T-cell (primary cell): ENCODE results near the gene FUNDC1. TPM values are rescaled to one million over a fixed set of nuclear protein-coding genes. Genes with fewer than 3 reads are reported as not detected.

Source experiments
- ATAC-seq, 4 experiments: fragments of 200-7000 bp in 3 of 4; fragments of 150-1000 bp in 1 of 4; cut with Tn5 transposase; replicated peaks in 1 of 4; 1 replicate in 3 of 4; 2 replicates in 1 of 4; pipeline ENCODE4 v1.10.0; 2021; ENCODE audit warnings: moderate library complexity in 3 of 4, mild to moderate bottlenecking in 2 of 4, moderate number of reproducible peaks in 1 of 4
- CTCF ChIA-PET, 2 donors: fragments of 300-600 bp; sonication (Branson Sonifier 250); formaldehyde crosslinking; loops; one replicate each; lab custom pipeline; 2022; ENCODE audit warnings: antibody characterized with exemption in 2 of 2; lab: Charles Lee
- POLR2A ChIA-PET, 2 donors: fragments of 300-600 bp; sonication (Branson Sonifier 250); formaldehyde crosslinking; loops; one replicate each; lab custom pipeline; 2022; ENCODE audit warnings: antibody characterized with exemption in 2 of 2; lab: Charles Lee
- DNase-seq, 35 experiments: peaks; one replicate each; pipeline versions ENCODE4 v3.0.0 to v3.0.0-alpha.2; 2013 to 2023
- H3K27ac ChIP-seq: one replicate; pipeline ENCODE4 v1.5.1; 2013; ENCODE audit warnings: low read length
- H3K27me3 ChIP-seq, 2 experiments: replicated peaks in 1 of 2; 1 replicate in 1 of 2; 2 replicates in 1 of 2; pipeline versions ENCODE4 v1.6.1 to v1.7.0; 2013; ENCODE audit warnings: low read length in 1 of 2, mixed read lengths in 1 of 2; ENCODE audit not compliant: control insufficient read depth in 2 of 2, insufficient read depth in 2 of 2; ENCODE audit errors: extremely low read depth in 1 of 2
- H3K36me3 ChIP-seq, 2 donors: 1 replicate in 1 of 2; 2 replicates in 1 of 2; pipeline versions ENCODE4 v1.6.1 to v1.7.0; 2013; ENCODE audit warnings: low read length in 1 of 2; ENCODE audit not compliant: control insufficient read depth in 2 of 2, insufficient read depth in 1 of 2; ENCODE audit errors: extremely low read depth in 1 of 2
- H3K4me1 ChIP-seq, 2 experiments: 1 replicate in 1 of 2; 2 replicates in 1 of 2; pipeline versions ENCODE4 v1.6.1 to v1.7.0; 2013; ENCODE audit warnings: low read length in 2 of 2, mixed read lengths in 1 of 2; ENCODE audit not compliant: insufficient read depth in 2 of 2, control insufficient read depth in 1 of 2; ENCODE audit errors: extremely low read depth in 1 of 2
- H3K4me3 ChIP-seq, 2 donors: 1 replicate in 1 of 2; 2 replicates in 1 of 2; pipeline versions ENCODE4 v1.5.1 to v1.7.0; 2013; ENCODE audit warnings: mild to moderate bottlenecking in 2 of 2, low read length in 1 of 2, moderate library complexity in 1 of 2; ENCODE audit not compliant: control insufficient read depth in 1 of 2; ENCODE audit errors: extremely low read depth in 1 of 2
- H3K9me3 ChIP-seq: 2 replicates; pipeline ENCODE4 v1.7.0; 2013
- H3K27ac Mint-ChIP-seq, 2 donors: one replicate each; pipeline ENCODE4 v1.8.0; 2020 to 2021; ENCODE audit warnings: mild to moderate bottlenecking in 2 of 2, mixed read lengths in 2 of 2
- H3K27me3 Mint-ChIP-seq, 2 donors: one replicate each; pipeline ENCODE4 v1.8.0; 2021 to 2022; ENCODE audit warnings: mixed read lengths in 2 of 2
- H3K36me3 Mint-ChIP-seq: one replicate; pipeline ENCODE4 v1.8.0; 2021; ENCODE audit warnings: mixed read lengths
- H3K4me1 Mint-ChIP-seq, 3 donors: one replicate each; pipeline ENCODE4 v1.8.0; 2020 to 2022; ENCODE audit warnings: mixed read lengths in 3 of 3, mild to moderate bottlenecking in 1 of 3
- H3K4me3 Mint-ChIP-seq, 3 donors: one replicate each; pipeline ENCODE4 v1.8.0; 2020 to 2022; ENCODE audit warnings: mild to moderate bottlenecking in 3 of 3, mixed read lengths in 3 of 3, moderate library complexity in 3 of 3
- H3K9me3 Mint-ChIP-seq, 3 donors: one replicate each; pipeline ENCODE4 v1.8.0; 2020 to 2022; ENCODE audit warnings: mixed read lengths in 3 of 3
- WGBS: methylation state at CpG from one replicate; pipeline ENCODE4 v1.1.5; 2013; ENCODE audit warnings: missing lambda C conversion rate; ENCODE audit not compliant: insufficient coverage; 5-methylcytosine and 5-hydroxymethylcytosine counted together
- total RNA-seq, 35 experiments: library from RNA in 6 of 35; stranded (reverse) in 6 of 35; fragments of 120-200 nt in 1 of 35; gene quantifications; one replicate each; pipeline versions ENCODE4 v1.2.1 to v1.2.4 and lab custom pipeline; 2013 to 2026

Gene FUNDC1
- total RNA-seq, 5 donors from 2014 or later (not counting 1 experiment from before 2014, with no cell fraction given) = 5.5 to 8.8 (median 7.1) TPM

DNA sequence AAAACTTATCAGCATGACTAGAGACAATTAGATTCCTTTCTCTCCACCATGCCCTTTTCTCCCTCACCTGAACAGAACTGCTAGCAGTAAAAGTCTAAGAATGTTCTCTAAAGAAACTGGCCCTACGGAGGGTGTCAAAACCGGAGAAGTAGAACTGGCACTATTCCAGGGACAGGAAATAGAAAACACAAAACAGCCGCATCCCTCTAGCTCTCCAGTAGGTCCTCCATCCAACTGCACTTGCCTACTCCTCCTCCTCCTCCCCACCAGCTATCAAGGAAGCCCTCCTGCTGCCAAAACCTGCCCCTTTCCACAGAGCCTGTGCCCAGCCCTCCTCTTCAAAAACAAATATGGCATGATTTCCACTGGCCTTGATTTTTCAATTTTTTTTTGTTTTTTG, 28.4 kb downstream of the FUNDC1 start:
- ATAC-seq (no peak), DNase-seq (no peak)
- H3K36me3 Mint-ChIP-seq = no peaks in the 10 kb centered on the region
- Histone ChIP-seq H3K27me3 (no peaks in the 10 kb centered on the region), H3K9me3 (no peaks in the 10 kb centered on the region), H3K27ac (no peak overlapping the region), H3K4me3 (no peak overlapping the region), H3K36me3 (no peaks in the 10 kb centered on the region), H3K4me1 (no peaks in the 10 kb centered on the region)
- 80% methylated on average over 1 of the region's 3 CpGs for WGBS
- H3K27me3 Mint-ChIP-seq = no peaks in the 10 kb centered on the region
- POLR2A ChIA-PET = no interaction called here
- CTCF ChIA-PET = no interaction called here
- H3K4me3 Mint-ChIP-seq = no peak overlapping the region
- H3K9me3 Mint-ChIP-seq = no peaks in the 10 kb centered on the region
- no peaks in the 10 kb centered on the region for H3K4me1 Mint-ChIP-seq
- H3K27ac Mint-ChIP-seq = no peak overlapping the region

DNA sequence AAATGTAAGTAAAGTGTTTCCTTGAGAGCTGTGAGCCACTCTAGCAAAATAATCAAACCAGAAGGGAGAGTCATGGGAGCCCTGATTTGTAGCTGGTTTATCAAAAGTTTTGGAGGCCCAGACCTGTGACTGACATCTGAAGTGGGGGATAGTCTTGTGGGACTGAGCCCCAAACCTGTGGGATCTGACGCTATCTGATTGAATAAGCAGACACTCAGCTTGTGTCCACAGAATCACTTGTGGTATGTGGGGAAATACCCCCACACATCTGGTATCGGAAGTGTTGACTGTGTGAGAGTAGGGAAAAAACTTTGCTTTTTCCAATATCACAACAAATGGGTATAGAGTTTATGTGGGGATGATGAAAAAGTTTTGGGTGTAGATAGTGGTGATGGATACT, 35.4 kb downstream of the FUNDC1 start:
- no peak overlapping the region for H3K4me3 ChIP-seq
- POLR2A ChIA-PET = interaction anchor here in 1 of 2 donors (0.6 kb wide), 1 partner anchor 92 kb away, joined by 3 read pairs; no protein-coding TSS in a partner anchor
- H3K4me1 Mint-ChIP-seq = no peaks in the 10 kb centered on the region
- DNase-seq = no peak
- no peaks in the 10 kb centered on the region for H3K9me3 Mint-ChIP-seq
- no peaks in the 10 kb centered on the region for H3K36me3 Mint-ChIP-seq
- no peaks in the 10 kb centered on the region for H3K4me1 ChIP-seq
- WGBS = no CpG with 5 or more reads among the region's 2 CpGs
- H3K27ac ChIP-seq = no peak overlapping the region
- peaks cover 0 to 3% of the 10 kb centered on the region in 2 donors for H3K27me3 Mint-ChIP-seq
- H3K27me3 ChIP-seq = no peaks in the 10 kb centered on the region
- no peak for ATAC-seq
- H3K36me3 ChIP-seq = no peaks in the 10 kb centered on the region
- no peak overlapping the region for H3K4me3 Mint-ChIP-seq
- no peak overlapping the region for H3K27ac Mint-ChIP-seq
- CTCF ChIA-PET = no interaction called here
- H3K9me3 ChIP-seq = no peaks in the 10 kb centered on the region

DNA sequence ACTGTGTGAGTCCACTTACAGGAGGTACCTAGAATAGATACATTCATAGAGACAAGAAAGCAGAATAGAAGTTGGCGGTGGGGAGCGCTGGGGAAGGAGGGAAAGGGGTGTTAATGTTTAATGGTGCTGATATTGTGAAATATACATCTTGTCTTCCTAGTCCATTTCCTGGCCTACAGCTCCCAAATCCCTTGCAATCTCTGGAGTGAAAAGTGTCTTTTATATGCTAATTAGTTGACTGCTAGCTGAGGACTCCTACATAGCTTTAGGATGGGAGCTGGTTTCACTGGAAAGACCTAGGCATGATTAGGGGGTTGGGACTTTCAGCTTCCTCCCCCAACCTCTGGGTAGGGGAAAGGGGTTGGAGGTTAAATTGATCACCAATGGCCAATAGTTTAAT, 36.0 kb downstream of the FUNDC1 start:
- H3K4me3 ChIP-seq = no peak overlapping the region
- CTCF ChIA-PET = interaction anchor here in 1 of 2 donors (0.6 kb wide), 1 partner anchor 140 kb away, joined by 5 read pairs; no protein-coding TSS in a partner anchor
- no peaks in the 10 kb centered on the region for H3K27me3 ChIP-seq
- H3K9me3 ChIP-seq = no peaks in the 10 kb centered on the region
- Mint-ChIP-seq H3K36me3 (no peaks in the 10 kb centered on the region), H3K27me3 (peaks cover 0 to 7% of the 10 kb centered on the region in 2 donors), H3K4me3 (no peak overlapping the region), H3K4me1 (no peaks in the 10 kb centered on the region), H3K27ac (no peak overlapping the region), H3K9me3 (no peaks in the 10 kb centered on the region)
- no peak overlapping the region for H3K27ac ChIP-seq
- H3K36me3 ChIP-seq = no peaks in the 10 kb centered on the region
- DNase-seq (no peak), ATAC-seq (no peak)
- no peaks in the 10 kb centered on the region for H3K4me1 ChIP-seq
- no CpG with 5 or more reads among the region's 2 CpGs for WGBS
- POLR2A ChIA-PET = interaction anchor here in 1 of 2 donors (0.6 kb wide), 1 partner anchor 93 kb away, joined by 3 read pairs; no protein-coding TSS in a partner anchor

DNA sequence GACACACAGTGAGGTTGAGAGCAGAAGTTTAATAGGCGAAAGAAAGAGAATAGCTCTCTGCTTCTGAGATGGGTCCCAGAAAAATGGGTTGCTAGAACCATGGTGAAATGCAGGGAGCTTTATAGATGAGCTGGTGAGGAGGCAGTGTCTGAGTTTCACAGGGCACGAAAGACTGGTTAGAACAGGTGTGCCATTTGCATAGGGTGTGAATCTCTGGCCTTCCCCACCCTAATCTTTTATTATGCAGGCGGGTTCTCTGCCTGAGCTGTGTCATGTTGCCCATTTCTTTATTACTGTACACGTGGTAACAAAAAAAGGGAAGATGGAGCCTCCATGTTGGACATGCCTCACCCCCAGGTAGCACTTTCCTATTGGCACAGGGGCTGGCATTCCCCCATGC, 39.1 kb downstream of the FUNDC1 start:
- POLR2A ChIA-PET = no interaction called here
- Histone ChIP-seq H3K4me3 (no peak overlapping the region), H3K4me1 (no peaks in the 10 kb centered on the region), H3K27ac (no peak overlapping the region), H3K9me3 (no peaks in the 10 kb centered on the region), H3K27me3 (no peaks in the 10 kb centered on the region), H3K36me3 (no peaks in the 10 kb centered on the region)
- ATAC-seq (no peak), DNase-seq (no peak)
- no CpG with 5 or more reads among the region's 4 CpGs for WGBS
- H3K4me1 Mint-ChIP-seq = no peaks in the 10 kb centered on the region
- no peaks in the 10 kb centered on the region for H3K36me3 Mint-ChIP-seq
- no peak overlapping the region for H3K27ac Mint-ChIP-seq
- CTCF ChIA-PET = no interaction called here
- no peak overlapping the region for H3K4me3 Mint-ChIP-seq
- H3K9me3 Mint-ChIP-seq = no peaks in the 10 kb centered on the region
- peaks cover 0 to 7% of the 10 kb centered on the region in 2 donors for H3K27me3 Mint-ChIP-seq

DNA sequence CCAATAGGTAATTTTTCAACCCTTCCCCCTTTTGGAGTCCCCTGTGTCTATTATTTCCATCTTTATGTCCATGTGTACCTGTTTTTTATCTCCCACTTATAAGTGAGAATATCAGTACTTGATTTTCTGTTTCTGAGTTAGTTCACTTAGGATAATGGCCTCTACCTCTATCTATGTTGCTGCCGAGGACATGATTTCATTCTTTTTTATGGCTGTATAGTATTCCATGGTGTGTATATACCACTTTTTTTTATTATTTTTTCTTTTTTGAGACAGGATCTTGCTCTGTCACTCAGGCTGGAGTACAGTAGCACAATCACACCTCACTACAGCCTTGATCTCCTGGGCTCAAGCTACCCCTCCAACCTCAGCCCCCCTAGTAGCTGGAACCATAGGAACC, 47.6 kb downstream of the FUNDC1 start:
- CTCF ChIA-PET = no interaction called here
- Mint-ChIP-seq H3K36me3 (no peaks in the 10 kb centered on the region), H3K27ac (no peak overlapping the region), H3K4me1 (peaks cover 0 to 7% (median 5%) of the 10 kb centered on the region in 3 donors), H3K4me3 (no peak overlapping the region), H3K9me3 (no peaks in the 10 kb centered on the region), H3K27me3 (peaks cover 0 to 11% of the 10 kb centered on the region in 2 donors)
- no peak for DNase-seq
- no peaks in the 10 kb centered on the region for H3K4me1 ChIP-seq
- no peaks in the 10 kb centered on the region for H3K9me3 ChIP-seq
- POLR2A ChIA-PET = no interaction called here
- no peaks in the 10 kb centered on the region for H3K27me3 ChIP-seq
- H3K36me3 ChIP-seq = no peaks in the 10 kb centered on the region
- no peak overlapping the region for H3K4me3 ChIP-seq
- H3K27ac ChIP-seq = no peak overlapping the region
- no peak for ATAC-seq
- no CpG with 5 or more reads among the region's 1 CpG for WGBS

DNA sequence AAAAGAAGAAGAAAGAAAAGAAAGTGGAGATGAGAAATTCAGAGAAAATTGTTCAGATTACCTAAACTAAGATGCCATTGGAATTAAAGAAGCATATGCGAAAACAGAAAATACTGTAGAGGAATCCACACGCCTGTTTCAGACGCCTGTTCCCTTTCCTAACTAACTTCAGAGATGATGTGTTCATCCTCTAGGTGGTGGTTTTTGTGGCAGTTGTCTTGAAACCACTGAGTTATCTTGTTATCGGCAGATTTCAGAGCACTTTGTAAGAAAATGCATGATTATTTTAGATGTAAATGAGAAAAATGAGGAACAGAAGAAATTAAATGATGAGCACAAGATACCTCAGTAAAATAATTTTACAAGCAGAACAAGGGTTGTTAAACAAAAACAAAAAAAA, 48.3 kb downstream of the FUNDC1 start:
- Mint-ChIP-seq H3K9me3 (no peaks in the 10 kb centered on the region), H3K27me3 (peaks cover 0 to 15% of the 10 kb centered on the region in 2 donors), H3K4me3 (no peak overlapping the region), H3K36me3 (no peaks in the 10 kb centered on the region), H3K27ac (no peak overlapping the region), H3K4me1 (peaks cover 0 to 7% (median 5%) of the 10 kb centered on the region in 3 donors)
- Histone ChIP-seq H3K4me3 (no peak overlapping the region), H3K27ac (no peak overlapping the region), H3K36me3 (no peaks in the 10 kb centered on the region), H3K9me3 (no peaks in the 10 kb centered on the region), H3K27me3 (no peaks in the 10 kb centered on the region), H3K4me1 (no peaks in the 10 kb centered on the region)
- no peak for ATAC-seq
- DNase-seq = no peak
- ChIA-PET POLR2A (no interaction called here), CTCF (no interaction called here)
- no CpG with 5 or more reads among the region's 4 CpGs for WGBS

DNA sequence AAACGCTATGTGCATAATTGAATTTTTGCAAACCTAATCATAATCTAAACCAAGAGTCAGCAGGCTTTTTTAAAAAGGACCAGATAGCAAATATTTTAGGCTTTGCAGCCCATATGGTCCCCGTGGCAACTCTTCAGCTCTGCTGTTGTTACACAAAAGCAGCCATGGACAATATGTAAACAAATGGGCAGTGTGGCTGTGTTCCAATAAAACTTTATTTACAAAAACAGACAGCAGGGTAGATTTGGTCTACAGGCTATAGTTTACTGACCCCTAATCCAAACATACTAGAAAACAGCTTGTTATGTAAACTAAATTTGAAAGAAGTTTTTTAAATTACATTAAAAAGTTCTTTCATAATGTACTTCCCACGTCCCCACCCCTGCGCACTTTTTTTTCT, 53.1 kb downstream of the FUNDC1 start:
- Histone ChIP-seq H3K9me3 (no peaks in the 10 kb centered on the region), H3K27ac (no peak overlapping the region), H3K4me1 (no peaks in the 10 kb centered on the region), H3K36me3 (no peaks in the 10 kb centered on the region), H3K4me3 (no peak overlapping the region), H3K27me3 (no peaks in the 10 kb centered on the region)
- no CpG with 5 or more reads among the region's 4 CpGs for WGBS
- no peak overlapping the region for H3K4me3 Mint-ChIP-seq
- no peaks in the 10 kb centered on the region for H3K36me3 Mint-ChIP-seq
- H3K4me1 Mint-ChIP-seq = peaks cover 0 to 7% (median 2%) of the 10 kb centered on the region in 3 donors
- DNase-seq (no peak), ATAC-seq (no peak)
- H3K27ac Mint-ChIP-seq = no peak overlapping the region
- POLR2A ChIA-PET = no interaction called here
- peaks cover 0 to 39% of the 10 kb centered on the region in 2 donors for H3K27me3 Mint-ChIP-seq
- CTCF ChIA-PET = no interaction called here
- H3K9me3 Mint-ChIP-seq = no peaks in the 10 kb centered on the region
